Vagina (tissue), 2 donors: ENCODE results near the gene GRK5.

Experiments used
- POLR2A ChIP-seq, 2 donors: fragments of 450-650 bp; IDR thresholded peaks; one replicate each; pipeline ENCODE4 v1.6.1; 2017; ENCODE audit warnings: antibody characterized with exemption in 2 of 2, mild to moderate bottlenecking in 2 of 2, moderate library complexity in 2 of 2
- TF ChIP-seq, protein P1 (sequence below), 3 experiments: fragments of 450-650 bp in 2 of 3; fragments of 200-600 bp in 1 of 3; sonication (generic) in 1 of 3; IDR thresholded peaks; one replicate each; pipeline ENCODE4 v1.5.1; 2017 to 2019; ENCODE audit warnings: antibody characterized with exemption in 3 of 3, mild to moderate bottlenecking in 2 of 3, moderate library complexity in 2 of 3

- TF ChIP-seq, protein P1, sequence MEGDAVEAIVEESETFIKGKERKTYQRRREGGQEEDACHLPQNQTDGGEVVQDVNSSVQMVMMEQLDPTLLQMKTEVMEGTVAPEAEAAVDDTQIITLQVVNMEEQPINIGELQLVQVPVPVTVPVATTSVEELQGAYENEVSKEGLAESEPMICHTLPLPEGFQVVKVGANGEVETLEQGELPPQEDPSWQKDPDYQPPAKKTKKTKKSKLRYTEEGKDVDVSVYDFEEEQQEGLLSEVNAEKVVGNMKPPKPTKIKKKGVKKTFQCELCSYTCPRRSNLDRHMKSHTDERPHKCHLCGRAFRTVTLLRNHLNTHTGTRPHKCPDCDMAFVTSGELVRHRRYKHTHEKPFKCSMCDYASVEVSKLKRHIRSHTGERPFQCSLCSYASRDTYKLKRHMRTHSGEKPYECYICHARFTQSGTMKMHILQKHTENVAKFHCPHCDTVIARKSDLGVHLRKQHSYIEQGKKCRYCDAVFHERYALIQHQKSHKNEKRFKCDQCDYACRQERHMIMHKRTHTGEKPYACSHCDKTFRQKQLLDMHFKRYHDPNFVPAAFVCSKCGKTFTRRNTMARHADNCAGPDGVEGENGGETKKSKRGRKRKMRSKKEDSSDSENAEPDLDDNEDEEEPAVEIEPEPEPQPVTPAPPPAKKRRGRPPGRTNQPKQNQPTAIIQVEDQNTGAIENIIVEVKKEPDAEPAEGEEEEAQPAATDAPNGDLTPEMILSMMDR (IDR thresholded peaks at IDR 0.05) = no peak
- no peak for TF ChIP-seq POLR2A (IDR thresholded peaks at IDR 0.05)
Observed at GRCh38 chr10:119343011-119343601, 135.7 kb downstream of the GRK5 start.
